Endodermal cell (in vitro differentiated cells): ENCODE results near the gene REC114. TPM values are rescaled to one million over a fixed set of nuclear protein-coding genes. Genes with fewer than 3 reads are reported as not detected.

Experiments used
- DNase-seq: peaks from one replicate; pipeline ENCODE4 v3.0.0-alpha.2; 2017
- H3K27ac ChIP-seq: 2 replicates; pipeline ENCODE4 v1.5.1; 2013; ENCODE audit warnings: mild to moderate bottlenecking, low read depth, low read length, moderate library complexity
- H3K27me3 ChIP-seq: 2 replicates; pipeline ENCODE4 v1.6.1; 2013; ENCODE audit warnings: mild to moderate bottlenecking, low read length, moderate library complexity; ENCODE audit not compliant: insufficient read depth, control insufficient read depth, poor library complexity, severe bottlenecking
- H3K36me3 ChIP-seq: 2 replicates; pipeline ENCODE4 v1.7.0; 2013; ENCODE audit warnings: mild to moderate bottlenecking, low read length, moderate library complexity; ENCODE audit not compliant: control insufficient read depth, insufficient read depth
- H3K4me1 ChIP-seq: one replicate; pipeline ENCODE4 v1.7.0; 2013; ENCODE audit warnings: low read length; ENCODE audit not compliant: control insufficient read depth, insufficient read depth
- H3K4me3 ChIP-seq: 2 replicates; pipeline ENCODE4 v1.5.1; 2013; ENCODE audit warnings: mild to moderate bottlenecking, low read length, moderate library complexity
- H3K9ac ChIP-seq: 2 replicates; pipeline ENCODE4 v1.6.1; 2013; ENCODE audit warnings: mild to moderate bottlenecking, low read length, moderate library complexity; ENCODE audit not compliant: poor library complexity, severe bottlenecking; ENCODE audit errors: extremely low read depth
- H3K9me3 ChIP-seq: 2 replicates; pipeline ENCODE4 v1.6.1; 2013; ENCODE audit warnings: mild to moderate bottlenecking, low read length, moderate library complexity; ENCODE audit not compliant: control insufficient read depth
- H3K27ac Mint-ChIP-seq: 2 replicates; pipeline ENCODE4 v1.8.0; 2020; ENCODE audit warnings: mixed read lengths
- H3K27me3 Mint-ChIP-seq: 2 replicates; pipeline ENCODE4 v1.8.0; 2021; ENCODE audit warnings: mild to moderate bottlenecking, mixed read lengths; ENCODE audit not compliant: insufficient read depth
- H3K36me3 Mint-ChIP-seq: 2 replicates; pipeline ENCODE4 v1.8.0; 2020; ENCODE audit warnings: low read depth, mixed read lengths
- H3K4me1 Mint-ChIP-seq: 2 replicates; pipeline ENCODE4 v1.8.0; 2020; ENCODE audit warnings: mixed read lengths
- H3K4me3 Mint-ChIP-seq: 2 replicates; pipeline ENCODE4 v1.8.0; 2020; ENCODE audit warnings: mild to moderate bottlenecking, moderate library complexity, mixed read lengths
- H3K9me3 Mint-ChIP-seq: 2 replicates; pipeline ENCODE4 v1.8.0; 2020; ENCODE audit warnings: mild to moderate bottlenecking, mixed read lengths
- WGBS, 2 experiments: methylation state at CpG; one replicate each; pipeline versions ENCODE4 v1.1.5 to v1.1.7; 2013; ENCODE audit warnings: missing lambda C conversion rate in 2 of 2, mixed read lengths in 1 of 2; ENCODE audit not compliant: insufficient coverage in 1 of 2, insufficient read length in 1 of 2; 5-methylcytosine and 5-hydroxymethylcytosine counted together
- total RNA-seq, 2 donors: library from RNA; stranded (reverse); fragmentation: NEBNext Ultra II Directional in 1 of 2; extraction: Animal tissue kit (Norgen Biotek cat#: 25700) in 1 of 2; gene quantifications; 2 replicates in 1 of 2; 3 replicates in 1 of 2; pipeline ENCODE4 v1.2.1, GENCODE V29; 2021
- TF ChIP-seq, protein P1 (sequence below): fragments of 200-600 bp; sonication (generic); conservative IDR thresholded peaks from 2 replicates; pipeline ENCODE4 v1.5.0; 2021; ENCODE audit warnings: antibody characterized with exemption, mild to moderate bottlenecking

REC114 gene
- total RNA-seq, 2 donors from 2014 or later, result not detected

- H3K9me3 ChIP-seq, result no peaks in the 10 kb centered on the region
- H3K27me3 Mint-ChIP-seq, result no peaks in the 10 kb centered on the region
Observed at GRCh38 chr15:73550190-73550589, 107.2 kb downstream of the REC114 start.

GRCh38 chr15:73555080-73555479, 112.1 kb downstream of the REC114 start:
- Histone ChIP-seq H3K36me3 (peaks cover 48% of the 10 kb centered on the region), H3K4me1 (peaks cover 5% of the 10 kb centered on the region), H3K27ac (no peak overlapping the region), H3K9me3 (no peaks in the 10 kb centered on the region), H3K4me3 (no peak overlapping the region), H3K27me3 (no peaks in the 10 kb centered on the region), H3K9ac (no peak overlapping the region)
- no peaks in the 10 kb centered on the region for H3K9me3 Mint-ChIP-seq
- no peaks in the 10 kb centered on the region for H3K27me3 Mint-ChIP-seq
- peak overlapping the region; percentile 37 for H3K27ac Mint-ChIP-seq
- peaks cover 25% of the 10 kb centered on the region for H3K36me3 Mint-ChIP-seq
- TF ChIP-seq, protein P1, sequence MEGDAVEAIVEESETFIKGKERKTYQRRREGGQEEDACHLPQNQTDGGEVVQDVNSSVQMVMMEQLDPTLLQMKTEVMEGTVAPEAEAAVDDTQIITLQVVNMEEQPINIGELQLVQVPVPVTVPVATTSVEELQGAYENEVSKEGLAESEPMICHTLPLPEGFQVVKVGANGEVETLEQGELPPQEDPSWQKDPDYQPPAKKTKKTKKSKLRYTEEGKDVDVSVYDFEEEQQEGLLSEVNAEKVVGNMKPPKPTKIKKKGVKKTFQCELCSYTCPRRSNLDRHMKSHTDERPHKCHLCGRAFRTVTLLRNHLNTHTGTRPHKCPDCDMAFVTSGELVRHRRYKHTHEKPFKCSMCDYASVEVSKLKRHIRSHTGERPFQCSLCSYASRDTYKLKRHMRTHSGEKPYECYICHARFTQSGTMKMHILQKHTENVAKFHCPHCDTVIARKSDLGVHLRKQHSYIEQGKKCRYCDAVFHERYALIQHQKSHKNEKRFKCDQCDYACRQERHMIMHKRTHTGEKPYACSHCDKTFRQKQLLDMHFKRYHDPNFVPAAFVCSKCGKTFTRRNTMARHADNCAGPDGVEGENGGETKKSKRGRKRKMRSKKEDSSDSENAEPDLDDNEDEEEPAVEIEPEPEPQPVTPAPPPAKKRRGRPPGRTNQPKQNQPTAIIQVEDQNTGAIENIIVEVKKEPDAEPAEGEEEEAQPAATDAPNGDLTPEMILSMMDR, result no peak
- H3K4me1 Mint-ChIP-seq, result peaks cover 12% of the 10 kb centered on the region
- DNase-seq, result no peak
- 91 to 96% methylated on average over 3 to 4 of the region's 4 CpGs for WGBS, 2 experiments
- H3K4me3 Mint-ChIP-seq, result no peak overlapping the region

More at GRCh38 chr15:73550190-73550589, 107.2 kb downstream of the REC114 start:
- Mint-ChIP-seq H3K4me3 (no peak overlapping the region), H3K27ac (no peak overlapping the region), H3K4me1 (peaks cover 12% of the 10 kb centered on the region), H3K9me3 (no peaks in the 10 kb centered on the region), H3K36me3 (no peaks in the 10 kb centered on the region)
- Histone ChIP-seq H3K9ac (no peak overlapping the region), H3K27ac (no peak overlapping the region), H3K27me3 (no peaks in the 10 kb centered on the region), H3K4me3 (no peak overlapping the region), H3K4me1 (peaks cover 5% of the 10 kb centered on the region), H3K36me3 (peaks cover 3% of the 10 kb centered on the region)
- DNase-seq, result no peak
- TF ChIP-seq, protein P1, result no peak

DNA sequence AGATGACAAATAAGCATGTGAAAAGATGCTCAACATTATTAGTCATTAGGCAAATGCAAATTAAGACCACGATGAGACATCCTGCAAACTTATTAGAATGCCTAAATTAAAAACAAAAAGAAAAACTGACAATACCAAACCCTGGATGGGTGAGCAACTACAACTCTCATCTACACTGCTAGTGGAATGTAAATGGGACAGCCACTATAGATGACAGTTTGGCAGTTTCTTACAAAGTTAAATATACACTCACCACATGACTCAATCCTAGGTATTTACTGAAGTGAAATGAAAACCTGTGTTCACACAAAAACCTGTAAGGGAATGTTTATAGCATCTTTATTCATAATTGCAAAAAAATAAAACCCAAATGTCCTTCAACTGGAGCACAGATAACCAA, 115.6 kb downstream of the REC114 start:
- Mint-ChIP-seq H3K4me3 (no peak overlapping the region), H3K27ac (no peak overlapping the region), H3K27me3 (no peaks in the 10 kb centered on the region), H3K4me1 (peaks cover 10% of the 10 kb centered on the region), H3K9me3 (no peaks in the 10 kb centered on the region), H3K36me3 (peaks cover 39% of the 10 kb centered on the region)
- Histone ChIP-seq H3K4me3 (no peak overlapping the region), H3K27me3 (no peaks in the 10 kb centered on the region), H3K9ac (no peak overlapping the region), H3K4me1 (peaks cover 5% of the 10 kb centered on the region), H3K27ac (no peak overlapping the region), H3K36me3 (peaks cover 79% of the 10 kb centered on the region), H3K9me3 (no peaks in the 10 kb centered on the region)
- DNase-seq, result no peak
- TF ChIP-seq, protein P1, result no peak
- WGBS, 2 experiments, result 92 to 100% methylated on average over 1 of the region's 1 CpG
